SK-N-DZ (cell line): ENCODE measurements around the gene PCIF1.
"Not testable (repeated sequence)": the region's sequence is repeated elsewhere in the genome, so short reads cannot be mapped to it uniquely, and the experiment has no call there.

Experiments used
- DNase-seq: peaks from one replicate; pipeline ENCODE4 v3.0.0-alpha.2; 2015; ENCODE audit warnings: low spot score

The PCIF1 gene

DNA sequence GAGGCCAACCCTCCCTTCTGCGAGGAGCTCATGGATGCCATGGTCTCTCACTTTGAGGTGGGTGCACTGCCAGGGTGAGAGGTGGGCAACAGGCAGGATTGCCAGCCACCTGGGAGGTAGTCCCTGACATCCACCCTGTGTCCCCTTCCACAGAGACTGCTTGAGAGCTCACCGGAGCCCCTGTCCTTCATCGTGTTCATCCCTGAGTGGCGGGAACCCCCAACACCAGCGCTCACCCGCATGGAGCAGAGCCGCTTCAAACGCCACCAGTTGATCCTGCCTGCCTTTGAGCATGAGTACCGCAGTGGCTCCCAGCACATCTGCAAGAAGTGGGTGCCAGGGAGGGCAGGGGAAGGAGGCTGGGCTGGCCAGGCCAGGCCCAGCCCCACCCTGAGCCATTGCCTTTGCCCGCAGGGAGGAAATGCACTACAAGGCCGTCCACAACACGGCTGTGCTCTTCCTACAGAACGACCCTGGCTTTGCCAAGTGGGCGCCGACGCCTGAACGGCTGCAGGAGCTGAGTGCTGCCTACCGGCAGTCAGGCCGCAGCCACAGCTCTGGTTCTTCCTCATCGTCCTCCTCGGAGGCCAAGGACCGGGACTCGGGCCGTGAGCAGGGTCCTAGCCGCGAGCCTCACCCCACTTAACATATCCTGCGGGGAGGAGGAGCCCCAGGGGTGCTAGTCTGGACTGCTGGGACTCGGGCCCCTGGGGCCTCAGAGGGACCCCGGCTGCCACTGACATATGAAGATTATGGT lies 12.8 kb downstream of the PCIF1 start:
- DNase-seq, result no peak

DNA sequence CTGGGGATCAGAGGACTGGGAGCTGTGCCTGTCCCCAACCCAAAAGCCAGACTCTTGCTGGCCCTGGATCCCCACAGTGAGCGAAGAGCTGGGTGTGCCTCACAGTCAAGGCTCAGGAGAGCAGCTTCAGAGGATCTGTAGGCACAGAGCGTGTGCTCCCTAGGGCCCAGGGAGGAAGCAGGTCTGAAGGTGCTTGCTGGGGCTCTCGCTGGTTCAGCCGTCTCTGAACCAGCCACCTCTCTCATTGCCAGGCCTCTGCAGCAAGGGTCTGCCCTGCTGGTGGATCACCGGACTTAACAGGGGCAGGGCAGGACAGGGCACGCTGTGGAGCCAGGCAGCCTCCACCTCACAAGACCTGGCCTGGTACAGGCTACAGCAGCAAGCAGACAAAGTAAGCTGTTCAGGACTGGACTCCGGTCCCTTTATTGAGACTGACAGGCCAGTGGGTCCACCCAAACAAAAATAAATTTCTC lies 13.8 kb downstream of the PCIF1 start:
- no peak for DNase-seq

DNA sequence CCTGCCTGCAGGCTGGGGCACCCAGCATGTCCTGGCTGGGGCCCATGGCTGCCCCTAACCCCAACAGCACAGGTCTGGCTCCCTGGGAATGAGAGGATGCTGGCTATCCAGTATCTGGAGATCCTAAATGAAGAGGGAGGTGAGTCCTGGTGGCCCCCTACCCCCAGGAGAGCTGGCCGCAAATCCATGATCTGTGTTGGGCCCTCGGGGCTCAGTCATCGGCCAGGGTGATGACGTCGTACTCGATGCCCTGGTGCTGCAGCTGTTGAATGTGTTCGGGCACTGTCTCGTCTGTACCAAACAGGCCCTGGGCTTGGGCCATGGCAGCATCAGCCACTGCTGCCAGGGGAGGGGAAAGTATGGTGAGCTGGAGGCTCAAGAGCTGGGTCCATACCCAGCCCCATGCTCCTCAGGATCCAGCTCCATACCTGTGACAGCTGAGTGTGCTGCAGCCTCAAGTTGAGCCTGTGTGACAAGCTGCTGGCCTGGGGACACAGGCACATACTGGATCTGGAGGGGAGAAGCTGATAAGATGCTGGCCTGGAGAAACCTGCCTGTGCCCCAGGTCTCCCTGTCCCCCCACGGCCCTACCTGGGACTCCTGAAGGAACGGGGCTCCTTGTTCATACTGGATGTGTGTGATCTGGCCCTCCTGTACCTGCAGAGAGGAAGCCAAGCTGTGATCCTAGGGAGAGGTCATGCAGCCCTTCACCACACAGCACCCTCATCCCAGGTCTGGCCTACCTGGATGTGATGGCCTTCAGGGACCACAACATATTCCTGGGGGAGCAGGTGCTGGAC lies 14.5 kb downstream of the PCIF1 start:
- no peak for DNase-seq

DNA sequence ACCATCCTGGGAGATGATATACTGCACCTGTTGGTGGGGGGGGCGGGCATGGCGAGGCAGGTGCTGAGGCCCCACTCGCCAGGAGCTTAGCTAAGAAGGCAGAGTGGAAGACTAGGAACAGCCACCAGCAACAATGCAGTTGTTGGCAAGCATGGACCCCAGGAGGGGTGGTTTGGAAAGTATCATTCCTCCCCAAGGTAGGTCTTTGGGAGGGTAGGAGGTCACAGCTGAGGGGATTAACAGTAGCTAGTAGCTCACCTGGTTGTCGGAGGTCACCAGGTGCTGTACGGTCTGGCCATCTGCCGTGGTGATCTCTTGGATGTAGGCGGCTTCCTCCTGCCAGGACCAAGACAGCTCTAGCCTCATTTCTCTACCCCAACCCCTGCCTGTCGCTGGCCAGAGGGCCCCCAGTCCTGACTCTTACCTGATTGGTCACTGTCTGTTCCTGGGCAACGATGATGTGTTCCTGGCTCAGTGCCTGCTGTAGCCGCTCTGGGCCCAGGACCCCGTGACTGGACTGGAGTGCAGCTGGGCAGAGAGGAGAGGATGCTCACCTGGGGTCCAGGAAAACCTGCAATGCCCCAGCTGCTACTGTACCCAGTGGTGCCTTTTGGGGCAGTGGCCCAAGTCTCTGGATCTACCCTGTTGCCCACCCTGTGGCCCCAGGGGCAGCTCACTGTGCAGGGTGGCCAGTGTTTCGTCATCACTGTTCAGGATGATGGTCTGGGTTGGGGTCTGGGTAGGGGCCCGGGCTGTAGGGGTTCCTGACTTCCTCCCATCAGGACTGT lies 15.3 kb downstream of the PCIF1 start:
- DNase-seq, result no peak

GRCh38 chr20:45950330-45950646 lies 15.8 kb downstream of the PCIF1 start:
- DNase-seq, result no peak

DNA sequence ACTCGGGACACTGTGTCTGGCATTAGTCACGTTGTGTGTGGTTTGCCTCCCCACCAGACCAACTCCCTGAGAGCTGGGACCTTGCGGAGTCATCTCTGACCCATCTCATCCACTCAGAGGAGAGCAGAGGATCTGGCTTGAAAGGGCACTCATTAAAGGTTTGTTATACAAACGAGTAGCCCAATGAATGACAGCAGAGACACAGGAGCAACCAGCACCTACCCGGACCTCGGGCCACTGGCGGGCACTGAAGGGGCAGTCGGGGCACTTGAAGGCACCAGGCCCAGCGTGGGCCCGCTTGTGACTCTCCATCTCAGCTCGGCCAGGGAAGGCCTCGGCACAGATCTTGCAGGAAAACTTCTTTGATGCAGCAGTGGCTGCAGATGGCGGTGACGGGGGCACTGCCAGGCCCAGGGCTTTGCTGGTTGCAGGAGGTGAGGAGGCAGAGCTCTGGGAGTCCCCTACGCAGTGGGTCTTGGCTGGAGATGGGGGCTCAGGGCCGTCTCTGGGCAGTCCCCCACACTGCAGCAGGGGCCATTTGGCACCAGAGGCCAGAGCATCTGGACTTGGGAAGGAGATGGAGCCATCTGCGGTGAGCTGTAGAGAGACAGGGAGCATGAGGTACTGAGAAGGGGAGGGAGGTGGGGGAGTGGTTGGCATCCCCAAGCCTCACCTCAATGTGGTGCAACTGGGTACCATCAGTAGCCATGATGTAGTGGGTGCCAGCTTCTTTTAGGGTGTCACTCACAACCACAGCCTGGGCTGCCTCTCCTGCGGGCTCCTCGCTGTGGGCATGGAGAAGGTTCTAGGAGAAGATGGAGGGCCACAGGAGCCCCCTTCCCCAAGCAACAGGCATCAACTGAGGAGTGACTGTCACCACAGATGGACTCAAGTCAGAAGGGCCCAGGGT lies 17.7 kb downstream of the PCIF1 start:
- DNase-seq, result no peak

DNA sequence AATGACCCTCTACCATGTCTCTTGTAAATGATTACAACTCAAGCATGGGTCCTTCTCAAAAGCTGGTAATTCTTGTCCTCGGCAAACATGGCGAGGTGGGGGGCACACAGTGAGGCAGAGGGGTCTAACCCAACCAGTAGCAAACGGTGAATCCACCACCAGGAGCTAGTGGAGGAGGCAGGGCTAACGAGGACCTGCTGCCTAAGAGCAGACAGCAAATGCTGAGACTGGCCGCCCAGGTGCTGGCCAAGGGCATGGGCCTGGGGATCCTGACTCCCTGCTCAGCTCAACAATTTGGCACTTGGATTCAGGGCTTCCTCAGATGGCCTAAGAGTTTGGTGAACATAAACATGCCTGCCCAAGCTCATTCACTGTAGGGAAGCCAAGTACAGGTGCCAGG lies 18.4 kb downstream of the PCIF1 start:
- DNase-seq, result no peak

DNA sequence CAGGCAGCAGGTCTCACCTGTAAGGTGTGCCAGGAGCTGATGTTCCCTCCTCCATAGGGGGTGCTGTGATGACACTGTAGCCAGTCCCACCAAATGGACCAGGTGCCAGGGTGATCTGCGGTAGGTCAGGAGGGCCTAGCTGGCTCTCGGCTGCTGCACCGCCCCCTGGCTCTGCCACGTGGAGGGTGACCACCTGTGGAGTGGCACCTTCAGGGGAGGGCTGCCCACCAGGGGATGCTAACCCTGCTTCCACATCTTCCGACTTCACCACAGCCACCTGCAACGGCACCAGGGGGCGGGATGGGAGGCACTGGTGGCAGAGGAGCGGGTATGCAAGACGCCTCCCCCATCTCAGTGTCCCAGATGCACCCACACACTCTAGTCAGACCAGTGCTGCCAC lies 19.2 kb downstream of the PCIF1 start:
- DNase-seq, result no peak

DNA sequence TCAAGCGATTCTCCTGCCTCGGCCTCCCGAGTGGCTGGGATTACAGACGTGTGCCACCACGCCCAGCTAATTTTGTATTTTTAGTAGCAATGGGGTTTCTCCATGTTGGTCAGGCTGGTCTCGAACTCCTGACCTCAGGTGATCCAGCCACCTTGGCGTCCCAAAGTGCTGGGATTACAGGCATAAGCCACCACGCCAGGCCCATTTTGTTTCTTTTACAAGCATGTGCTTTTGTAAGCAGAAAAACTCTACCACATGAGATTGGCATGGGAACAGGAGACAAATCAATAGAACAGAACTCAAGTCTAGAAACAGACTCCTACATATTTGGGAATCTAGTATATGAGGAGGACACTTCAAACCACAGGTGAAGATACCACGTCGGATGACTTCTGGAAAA lies 21.8 kb downstream of the PCIF1 start:
- DNase-seq, result not testable (repeated sequence)

DNA sequence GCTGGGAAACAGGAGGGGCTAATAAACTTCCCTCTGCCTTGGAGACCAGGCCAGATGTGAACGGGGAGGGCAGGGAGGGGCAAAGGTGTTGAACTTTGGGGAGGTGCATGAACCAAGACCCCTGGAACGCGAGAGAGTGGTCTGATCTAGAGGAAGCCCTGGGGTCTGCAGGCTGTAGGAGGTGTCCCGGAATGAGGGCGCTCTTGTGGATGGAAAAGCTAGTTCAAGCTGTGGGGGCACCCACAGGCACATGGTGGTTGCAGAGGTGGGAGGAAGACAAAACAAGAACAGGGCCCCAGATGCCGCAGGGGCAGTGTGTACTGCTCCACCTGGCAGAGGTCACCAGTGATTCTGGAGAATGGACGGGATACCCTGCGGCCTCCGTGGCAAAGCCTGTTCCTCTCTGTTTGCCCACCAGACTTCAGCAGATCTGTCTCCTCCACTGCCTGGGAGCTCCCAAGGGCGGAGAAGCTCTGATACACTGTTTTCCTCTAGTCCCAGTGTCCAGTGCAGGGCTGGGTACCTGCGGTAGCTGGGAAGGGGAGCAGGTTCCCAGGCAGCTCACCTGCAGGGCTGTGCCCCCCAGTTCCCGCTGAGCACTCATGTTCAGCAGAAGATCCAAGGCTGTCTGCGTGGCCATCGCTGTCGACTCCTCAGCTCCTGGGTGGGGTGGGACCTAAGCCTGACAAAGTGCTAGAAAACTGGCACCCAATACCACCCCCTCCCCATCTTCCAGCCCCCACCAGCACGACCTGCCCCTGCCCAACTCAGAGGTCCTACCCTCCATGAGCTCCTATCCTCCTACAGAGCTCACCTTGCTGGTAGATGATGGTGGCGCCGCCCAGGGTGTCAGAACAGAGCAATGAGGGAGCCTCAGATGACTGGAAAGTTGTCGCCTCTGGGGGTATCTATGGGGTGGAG lies 22.8 kb downstream of the PCIF1 start:
- DNase-seq, result no peak

- DNase-seq, result no peak
Measured at GRCh38 chr20:45958593-45958992, 24.1 kb downstream of the PCIF1 start.

GRCh38 chr20:45959126-45959525 lies 24.6 kb downstream of the PCIF1 start:
- no peak for DNase-seq

- no peak for DNase-seq
Measured at GRCh38 chr20:45959956-45960630, 25.6 kb downstream of the PCIF1 start.

DNA sequence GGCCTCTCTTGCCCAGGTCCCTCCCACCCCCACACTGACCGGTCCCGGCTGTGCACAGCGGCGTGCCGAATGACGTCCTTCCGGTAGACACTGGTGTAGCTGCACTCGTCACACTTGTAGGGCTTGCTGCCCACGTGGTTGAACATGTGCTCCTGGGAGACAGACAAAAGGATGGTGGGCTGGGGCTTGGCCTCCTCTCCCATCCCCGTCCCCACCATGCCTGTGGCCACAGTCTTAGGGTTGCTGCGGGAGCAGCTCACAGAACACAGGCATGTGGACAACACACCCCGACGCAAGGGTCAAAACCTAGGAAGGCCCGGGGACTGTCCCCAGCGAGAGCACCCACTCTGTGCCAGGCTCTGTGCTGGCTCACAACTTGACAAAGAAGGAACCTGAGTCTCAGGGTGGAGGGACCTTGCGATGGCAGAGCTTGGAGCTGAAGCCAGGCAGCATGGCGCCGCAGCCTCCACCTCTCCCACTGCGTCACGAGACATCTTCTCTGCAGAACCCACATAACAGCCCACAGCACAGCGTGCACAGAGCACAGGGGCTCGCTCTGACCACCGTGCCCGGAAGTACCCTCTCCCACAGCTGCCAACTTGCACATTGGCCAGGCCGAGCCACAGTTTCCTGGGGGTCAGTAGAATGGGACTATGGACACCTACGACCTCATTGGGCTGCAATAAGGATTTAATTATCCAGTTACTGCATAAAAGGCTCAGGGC lies 27.7 kb downstream of the PCIF1 start:
- DNase-seq, result no peak

DNA sequence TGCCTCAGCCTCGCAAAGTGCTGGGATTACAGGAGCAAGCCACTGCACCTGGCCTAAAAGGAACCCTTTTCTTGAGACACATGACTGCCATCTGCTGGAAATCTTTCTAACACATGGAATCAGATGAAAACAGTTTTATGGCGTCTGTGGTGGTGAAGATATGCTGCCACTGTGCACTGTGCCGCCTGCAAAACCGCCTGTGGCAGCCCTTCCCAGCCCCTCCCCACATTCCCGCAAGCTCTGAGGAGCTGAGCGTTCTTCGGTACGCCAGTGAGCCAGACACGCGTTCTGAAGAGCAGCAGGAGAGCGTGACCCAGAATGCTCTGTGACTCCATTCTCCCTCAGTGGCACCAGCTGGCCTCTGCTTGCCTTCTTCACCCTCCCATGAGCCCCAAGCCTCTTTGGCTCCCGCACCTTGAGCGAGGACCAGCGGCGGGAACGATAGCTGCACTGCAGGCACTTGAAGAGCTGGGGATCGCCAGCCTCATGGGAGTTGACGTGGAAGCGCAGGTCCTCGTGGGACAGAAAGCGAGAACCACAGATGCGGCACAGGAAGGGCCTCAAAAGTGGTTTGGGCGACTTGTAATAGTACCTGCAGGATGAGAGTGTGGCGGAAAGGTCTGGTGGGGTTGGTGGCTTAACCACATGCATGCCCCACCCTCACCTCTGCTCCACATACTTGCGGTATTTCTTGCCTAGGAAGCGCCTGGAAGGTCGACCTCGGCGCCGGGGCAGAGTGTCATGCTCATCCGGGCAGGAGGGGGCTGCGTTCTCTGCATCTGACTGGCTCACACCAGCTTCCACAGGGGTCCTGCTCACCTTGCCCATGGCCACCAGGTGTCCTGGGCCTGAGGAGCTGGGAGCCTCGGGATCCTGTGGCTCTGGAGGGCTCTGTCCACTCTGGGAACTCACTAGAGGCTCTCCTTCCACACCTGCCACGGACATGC lies 28.8 kb downstream of the PCIF1 start:
- DNase-seq, result no peak

GRCh38 chr20:45964006-45964400 lies 29.5 kb downstream of the PCIF1 start:
- DNase-seq, result no peak

DNA sequence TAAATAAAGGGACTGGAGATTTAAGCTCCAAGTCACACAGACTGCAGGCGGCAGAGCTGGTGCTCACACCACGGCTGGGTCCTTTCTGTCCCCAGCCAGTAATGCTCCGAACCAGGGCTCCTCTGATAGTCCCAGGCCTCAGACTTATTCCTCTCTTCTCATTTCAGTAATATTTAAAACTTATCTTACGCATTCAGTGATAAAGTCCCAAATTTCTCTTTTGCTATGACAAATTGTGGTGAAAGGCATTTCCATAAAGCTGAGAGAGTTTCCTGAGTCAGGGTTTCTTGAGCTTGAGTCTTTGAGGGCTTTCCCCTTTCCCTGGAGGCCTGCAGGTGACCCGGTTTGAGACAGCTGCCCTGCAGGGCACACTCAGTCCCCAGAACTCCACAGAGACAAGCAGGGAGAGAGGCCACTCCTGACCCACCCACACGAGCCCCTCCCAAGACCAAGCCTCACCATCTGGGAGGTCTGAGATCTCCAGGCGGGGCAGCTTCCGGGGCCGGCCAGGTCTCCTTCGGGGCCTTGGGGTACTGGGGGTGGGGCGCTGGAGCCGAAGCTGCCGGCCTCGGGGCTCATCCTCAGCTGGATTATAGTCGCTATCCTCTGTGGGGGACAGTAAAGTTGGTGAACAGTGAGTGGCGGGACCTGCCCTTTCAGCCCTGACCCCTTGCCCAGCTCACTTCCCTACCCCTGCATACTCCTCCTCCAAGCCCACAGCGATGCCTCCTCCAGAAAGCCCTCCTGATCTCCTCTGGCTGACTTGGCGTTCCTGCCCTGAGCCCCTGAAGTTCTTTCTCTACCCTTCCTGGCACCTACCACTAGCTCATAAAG lies 30.9 kb downstream of the PCIF1 start:
- no peak for DNase-seq
